CD4-positive, alpha-beta T cell treated with Interleukin-2 at 100 ng/mL for 4 hours (primary cell): ENCODE measurements around the gene PEX19.

ENCODE experiments used
- DNase-seq: peaks from one replicate; pipeline ENCODE4 v3.0.0-alpha.2; 2020; ENCODE audit warnings: low spot score

The PEX19 gene

DNA sequence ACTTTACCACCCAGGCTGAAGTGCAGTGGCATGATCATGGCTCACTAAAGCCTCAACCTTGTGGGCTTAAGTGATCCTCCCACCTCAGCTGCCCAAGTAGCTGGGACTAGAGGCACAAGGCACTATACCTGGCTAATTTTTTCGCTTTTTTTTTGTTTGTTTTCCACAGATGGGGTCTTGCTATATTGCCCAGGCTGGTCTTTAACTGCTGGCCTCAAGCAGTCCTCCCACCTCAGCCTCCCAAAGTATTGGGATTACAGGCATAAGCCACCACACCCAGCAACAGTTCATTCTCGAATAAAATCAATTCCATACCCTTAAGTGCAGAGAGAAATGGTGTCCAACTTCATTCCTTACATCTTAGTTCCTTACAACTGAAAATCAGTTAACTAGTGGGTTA, 47.4 kb downstream of the PEX19 start:
- DNase-seq, result no peak

DNA sequence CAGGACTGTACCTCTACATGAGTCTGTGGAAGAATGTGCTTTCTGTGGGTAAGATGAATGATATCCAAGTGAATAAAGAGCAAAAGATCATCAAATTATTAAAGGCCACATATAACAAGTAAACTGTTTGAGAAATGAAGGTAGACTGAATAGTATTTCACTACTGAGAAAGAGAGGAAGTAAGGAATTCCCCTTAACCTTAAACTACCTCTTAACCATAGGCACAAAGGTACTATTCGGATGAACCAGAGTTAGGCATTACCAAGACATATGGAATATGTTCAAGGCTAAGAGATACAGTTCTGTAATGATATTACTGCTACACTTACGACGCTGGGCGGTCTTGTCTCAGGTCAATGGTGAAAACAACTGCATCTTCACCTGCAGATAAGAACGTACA, 48.1 kb downstream of the PEX19 start:
- DNase-seq, result no peak

DNA sequence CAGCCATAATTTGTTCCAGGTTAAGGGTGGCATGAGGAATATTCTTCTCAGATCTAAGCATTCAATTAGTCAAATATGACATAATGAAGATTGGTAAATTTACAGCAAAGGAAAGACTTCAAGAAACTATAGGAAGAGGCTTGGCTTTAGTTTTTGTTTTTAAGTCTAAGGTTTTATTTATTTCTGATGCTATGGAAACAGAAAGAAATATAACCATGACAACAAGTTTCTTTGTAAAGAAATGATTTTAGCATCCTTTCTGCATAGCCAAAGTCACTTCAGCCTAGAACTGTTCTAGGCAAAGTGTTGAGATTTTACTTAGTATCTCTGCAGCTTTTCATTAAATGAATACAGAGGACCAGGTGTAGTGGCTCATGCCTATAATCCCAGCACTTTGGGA, 52.0 kb downstream of the PEX19 start:
- no peak for DNase-seq

DNA sequence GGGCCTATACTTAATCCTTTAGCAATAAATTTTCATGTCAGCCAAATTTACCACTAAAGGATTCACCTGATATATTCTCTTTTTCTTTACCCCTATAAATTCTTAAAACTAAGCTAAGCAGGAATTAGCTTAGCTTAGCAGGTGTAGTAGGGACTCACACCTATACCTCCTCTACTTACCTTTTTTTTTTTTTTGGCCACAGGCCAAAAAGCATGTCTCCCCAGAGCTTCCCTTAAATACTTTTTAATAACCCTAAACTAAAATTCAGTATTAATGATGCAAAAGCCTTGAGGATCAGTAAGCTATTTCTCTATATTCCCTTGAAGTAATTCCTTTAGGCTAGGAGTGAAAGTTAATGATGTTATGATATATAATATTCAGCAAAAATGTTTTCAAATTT, 56.5 kb downstream of the PEX19 start:
- DNase-seq, result no peak

DNA sequence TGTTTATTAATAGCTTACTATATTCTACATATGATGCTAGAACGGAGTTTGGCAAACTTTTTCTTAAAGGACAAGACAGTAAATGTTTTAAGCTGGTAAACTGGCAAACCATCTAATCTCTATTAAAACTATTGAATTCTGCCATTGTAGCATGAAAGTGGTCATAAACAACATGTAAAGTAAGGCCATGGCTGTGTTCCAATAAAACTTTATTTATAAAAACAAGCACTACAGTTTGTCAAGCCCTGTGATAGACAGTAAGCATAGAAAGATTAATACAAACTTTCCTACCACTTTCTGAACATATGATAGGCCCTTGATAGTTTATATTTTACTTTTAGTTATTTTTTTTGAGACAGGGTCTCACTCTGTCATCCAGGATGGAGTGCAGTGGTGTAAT, 57.4 kb downstream of the PEX19 start:
- DNase-seq, result no peak

DNA sequence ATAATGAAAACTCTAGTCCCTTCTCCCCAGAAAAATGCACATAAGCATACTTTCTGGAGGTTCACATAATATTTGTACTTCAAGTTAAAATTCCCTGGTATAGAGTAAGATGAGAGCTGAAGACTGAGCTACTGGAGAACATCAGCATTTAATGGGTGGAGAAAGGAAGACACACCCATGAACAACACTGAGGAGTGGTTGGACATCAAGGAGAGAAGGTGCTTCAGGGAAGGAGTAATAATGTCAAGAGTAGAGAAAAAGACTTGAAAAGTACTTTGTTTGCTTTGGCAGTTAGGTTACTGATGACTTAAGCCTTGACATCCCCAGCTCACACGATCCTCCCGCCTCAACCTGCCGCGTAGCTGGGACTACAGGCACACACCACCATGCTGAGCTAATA, 57.9 kb downstream of the PEX19 start:
- no peak for DNase-seq
